ENCODE measurements around the gene PF4V1. TPM values are rescaled to one million over a fixed set of nuclear protein-coding genes. Genes with fewer than 3 reads are reported as not detected.

PF4V1 gene
- total and polyA plus RNA-seq, 8 donors: not detected

DNA sequence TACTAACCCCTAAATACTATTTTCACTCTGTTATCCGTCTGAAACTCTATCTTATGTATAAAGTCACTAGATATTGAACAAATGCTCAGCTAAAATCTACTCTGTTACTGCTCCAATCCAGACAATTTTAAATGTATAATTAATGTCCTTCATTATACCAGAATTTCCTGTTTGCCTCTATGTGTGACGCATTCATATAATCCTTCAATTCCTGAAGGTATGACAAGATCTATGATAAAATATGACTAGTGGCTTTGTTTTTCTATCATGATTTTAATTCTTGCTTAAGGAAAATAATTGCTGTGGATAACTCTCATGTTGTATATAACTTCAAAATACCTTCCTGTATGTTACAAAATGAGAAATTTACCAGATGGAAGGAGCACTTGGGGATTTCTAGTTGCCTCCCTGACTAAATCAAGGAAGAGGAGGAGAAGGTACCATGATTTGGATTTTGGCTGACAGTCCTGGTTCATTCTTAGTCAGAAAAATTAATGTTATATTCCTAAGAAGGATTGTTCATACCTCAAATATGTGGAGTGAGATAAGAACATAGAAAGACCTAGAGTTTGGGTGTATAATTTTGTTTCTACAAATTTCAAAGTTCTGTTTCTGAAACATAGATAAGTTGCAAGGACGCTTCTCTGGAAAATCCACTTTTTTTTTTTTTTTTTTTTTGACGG, 11.7 kb upstream of the PF4V1 start:
- peaks cover 6 to 11% (median 8%) of the 10 kb centered on the region in 4 donors for H3K4me1 ChIP-seq
- no peak for TF ChIP-seq POLR2A (IDR thresholded peaks at IDR 0.05)
- TF ChIP-seq, protein P1, sequence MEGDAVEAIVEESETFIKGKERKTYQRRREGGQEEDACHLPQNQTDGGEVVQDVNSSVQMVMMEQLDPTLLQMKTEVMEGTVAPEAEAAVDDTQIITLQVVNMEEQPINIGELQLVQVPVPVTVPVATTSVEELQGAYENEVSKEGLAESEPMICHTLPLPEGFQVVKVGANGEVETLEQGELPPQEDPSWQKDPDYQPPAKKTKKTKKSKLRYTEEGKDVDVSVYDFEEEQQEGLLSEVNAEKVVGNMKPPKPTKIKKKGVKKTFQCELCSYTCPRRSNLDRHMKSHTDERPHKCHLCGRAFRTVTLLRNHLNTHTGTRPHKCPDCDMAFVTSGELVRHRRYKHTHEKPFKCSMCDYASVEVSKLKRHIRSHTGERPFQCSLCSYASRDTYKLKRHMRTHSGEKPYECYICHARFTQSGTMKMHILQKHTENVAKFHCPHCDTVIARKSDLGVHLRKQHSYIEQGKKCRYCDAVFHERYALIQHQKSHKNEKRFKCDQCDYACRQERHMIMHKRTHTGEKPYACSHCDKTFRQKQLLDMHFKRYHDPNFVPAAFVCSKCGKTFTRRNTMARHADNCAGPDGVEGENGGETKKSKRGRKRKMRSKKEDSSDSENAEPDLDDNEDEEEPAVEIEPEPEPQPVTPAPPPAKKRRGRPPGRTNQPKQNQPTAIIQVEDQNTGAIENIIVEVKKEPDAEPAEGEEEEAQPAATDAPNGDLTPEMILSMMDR (IDR thresholded peaks at IDR 0.05): no peak
- TF ChIP-seq EP300 (IDR thresholded peaks at IDR 0.05): no peak
- TF ChIP-seq POLR2AphosphoS5 (IDR thresholded peaks at IDR 0.05): no peak
- 63 to 81% (median 73%) methylated on average over 4 of the region's 4 CpGs for WGBS, 5 donors
- H3K4me3 ChIP-seq: no peak overlapping the region
- no peak for DNase-seq
- no peaks in the 10 kb centered on the region for H3K36me3 ChIP-seq
- intact Hi-C loops (cut with DNase I; ENCODE audit: low total_unique reads): no loop called here
- peaks cover 0 to 17% (median 7%) of the 10 kb centered on the region in 3 donors for H3K27me3 ChIP-seq
- H3K27ac ChIP-seq: no peak overlapping the region
- H3K9me3 ChIP-seq: no peaks in the 10 kb centered on the region

GRCh38 chr4:73842696-73843095, 10.4 kb upstream of the PF4V1 start:
- intact Hi-C loops (cut with DNase I; ENCODE audit: low total_unique reads): no loop called here
- peaks cover 0 to 2% (median 0%) of the 10 kb centered on the region in 4 donors for H3K4me1 ChIP-seq
- DNase-seq: no peak
- TF ChIP-seq POLR2AphosphoS5 (IDR thresholded peaks at IDR 0.05): no peak
- no peak for TF ChIP-seq EP300 (IDR thresholded peaks at IDR 0.05)
- TF ChIP-seq, protein P1 (IDR thresholded peaks at IDR 0.05): no peak
- H3K36me3 ChIP-seq: no peaks in the 10 kb centered on the region
- no peak overlapping the region for H3K4me3 ChIP-seq
- no peaks in the 10 kb centered on the region for H3K9me3 ChIP-seq
- H3K27ac ChIP-seq: no peak overlapping the region
- H3K27me3 ChIP-seq: peaks cover 0 to 7% (median 0%) of the 10 kb centered on the region in 3 donors

GRCh38 chr4:73843369-73843768, 9.7 kb upstream of the PF4V1 start:
- H3K27me3 ChIP-seq: peaks cover 0 to 6% (median 0%) of the 10 kb centered on the region in 3 donors
- no peaks in the 10 kb centered on the region for H3K36me3 ChIP-seq
- peaks cover 0 to 4% (median 0%) of the 10 kb centered on the region in 4 donors for H3K4me1 ChIP-seq
- no peak overlapping the region for H3K27ac ChIP-seq
- DNase-seq: no peak
- no peak for TF ChIP-seq EP300 (IDR thresholded peaks at IDR 0.05)
- TF ChIP-seq, protein P1 (IDR thresholded peaks at IDR 0.05): no peak
- TF ChIP-seq POLR2A (IDR thresholded peaks at IDR 0.05): no peak
- no peak for TF ChIP-seq POLR2AphosphoS5 (IDR thresholded peaks at IDR 0.05)
- H3K4me3 ChIP-seq: no peak overlapping the region
- H3K9me3 ChIP-seq: no peaks in the 10 kb centered on the region
- intact Hi-C loops (cut with DNase I; ENCODE audit: low total_unique reads): no loop called here

DNA sequence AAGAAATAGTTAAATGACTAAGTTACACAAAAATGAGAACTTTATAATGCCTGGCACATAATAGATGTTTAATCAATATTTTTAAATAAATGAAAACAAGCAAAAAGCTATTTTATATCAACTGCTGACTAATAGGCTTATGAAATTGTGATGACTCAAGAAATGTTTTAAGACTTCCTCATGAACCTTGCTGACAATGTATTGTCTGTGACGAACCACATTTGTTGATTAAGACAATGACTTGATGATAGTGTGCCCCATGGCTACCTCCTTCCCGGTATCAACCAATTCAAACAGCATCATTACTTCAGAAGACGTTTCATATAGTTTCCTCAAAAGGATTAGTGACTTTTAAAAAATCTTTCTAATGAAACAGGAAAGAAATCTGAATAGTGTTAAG, 8.8 kb upstream of the PF4V1 start:
- no peak overlapping the region for H3K27ac ChIP-seq
- DNase-seq: no peak
- intact Hi-C loops (cut with DNase I; ENCODE audit: low total_unique reads): no loop called here
- 55 to 63% (median 59%) methylated on average over 3 of the region's 3 CpGs for WGBS, 5 donors
- H3K9me3 ChIP-seq: no peaks in the 10 kb centered on the region
- H3K27me3 ChIP-seq: peaks cover 0 to 2% (median 0%) of the 10 kb centered on the region in 3 donors
- H3K4me3 ChIP-seq: no peak overlapping the region
- TF ChIP-seq POLR2AphosphoS5 (IDR thresholded peaks at IDR 0.05) (no peak), POLR2A (IDR thresholded peaks at IDR 0.05) (no peak), EP300 (IDR thresholded peaks at IDR 0.05) (no peak)
- TF ChIP-seq, protein P1 (IDR thresholded peaks at IDR 0.05): no peak
- H3K4me1 ChIP-seq: peaks cover 0 to 4% (median 0%) of the 10 kb centered on the region in 4 donors
- no peaks in the 10 kb centered on the region for H3K36me3 ChIP-seq
